Measurements from ENCODE around the gene TUBB. TPM values are rescaled to one million over a fixed set of nuclear protein-coding genes. Genes with fewer than 3 reads are reported as not detected.

The TUBB gene
- total and polyA plus RNA-seq, 9 of the 15 experiments (the other 6 are each of a cell fraction or from before 2014, with no cell fraction given): 971 to 2,870 (median 1,478) TPM

- TF ChIP-seq ZNF609 (CRISPR knock-in tag; IDR thresholded peaks at IDR 0.05; ENCODE audit: borderline replicate concordance): peak; percentile 37; the same call in 1 of the 2 replicates
- no peak for TF ChIP-seq SMARCC2 (IDR thresholded peaks at IDR 0.05; ENCODE audit: low read depth)
- TF ChIP-seq EP300 (IDR thresholded peaks at IDR 0.05; ENCODE audit: low read length): peak; percentile 63; the same call in 1 of the 2 replicates
- peak; percentile 56 for TF ChIP-seq CREB1 (IDR thresholded peaks at IDR 0.05)
- TF ChIP-seq CREB1 (CRISPR knock-in tag; IDR thresholded peaks at IDR 0.05): no peak; the same call in none of the 2 replicates
- TF ChIP-seq XRCC3 (IDR thresholded peaks at IDR 0.05): no peak
- peak; percentile 63 for TF ChIP-seq NFRKB (IDR thresholded peaks at IDR 0.05; ENCODE audit: low read depth)
- no peak for TF ChIP-seq ZNF778 (CRISPR knock-in tag; IDR thresholded peaks at IDR 0.05)
- TF ChIP-seq SMAD1 (IDR thresholded peaks at IDR 0.05; ENCODE audit: low read depth, low read length, partially characterized antibody): no peak
- no peak for TF ChIP-seq ZMIZ1 (IDR thresholded peaks at IDR 0.05; ENCODE audit: low read depth in 2 of 2, low read length in 2 of 2)
- TF ChIP-seq, protein P1, sequence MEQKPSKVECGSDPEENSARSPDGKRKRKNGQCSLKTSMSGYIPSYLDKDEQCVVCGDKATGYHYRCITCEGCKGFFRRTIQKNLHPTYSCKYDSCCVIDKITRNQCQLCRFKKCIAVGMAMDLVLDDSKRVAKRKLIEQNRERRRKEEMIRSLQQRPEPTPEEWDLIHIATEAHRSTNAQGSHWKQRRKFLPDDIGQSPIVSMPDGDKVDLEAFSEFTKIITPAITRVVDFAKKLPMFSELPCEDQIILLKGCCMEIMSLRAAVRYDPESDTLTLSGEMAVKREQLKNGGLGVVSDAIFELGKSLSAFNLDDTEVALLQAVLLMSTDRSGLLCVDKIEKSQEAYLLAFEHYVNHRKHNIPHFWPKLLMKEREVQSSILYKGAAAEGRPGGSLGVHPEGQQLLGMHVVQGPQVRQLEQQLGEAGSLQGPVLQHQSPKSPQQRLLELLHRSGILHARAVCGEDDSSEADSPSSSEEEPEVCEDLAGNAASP (IDR thresholded peaks at IDR 0.05): no peak
- TF ChIP-seq ZNF232 (CRISPR knock-in tag; IDR thresholded peaks at IDR 0.05): 0 out of 2 replicates have a peak, but pooled peaks have one; percentile 39
- TF ChIP-seq MAZ (CRISPR knock-in tag; conservative IDR thresholded peaks at IDR 0.05 in 1 of 2, IDR thresholded peaks at IDR 0.05 in 1 of 2): peak in 1 of 2 experiments; percentile 90
- TF ChIP-seq ZNF699 (CRISPR knock-in tag; IDR thresholded peaks at IDR 0.05; ENCODE audit: insufficient replicate concordance): no peak
- no peak for TF ChIP-seq NFYB (IDR thresholded peaks at IDR 0.05; ENCODE audit: extremely low read depth, insufficient read length)
- no peak for TF ChIP-seq CBX8 (IDR thresholded peaks at IDR 0.05; ENCODE audit: borderline replicate concordance, extremely low read depth, low read depth, low read length, poor library complexity, severe bottlenecking)
Observed at GRCh38 chr6:30686908-30687658, 33.1 kb upstream of the TUBB start (continued).

Data from K562 (cell line).